ENCODE results near the gene DYSF.

DNA sequence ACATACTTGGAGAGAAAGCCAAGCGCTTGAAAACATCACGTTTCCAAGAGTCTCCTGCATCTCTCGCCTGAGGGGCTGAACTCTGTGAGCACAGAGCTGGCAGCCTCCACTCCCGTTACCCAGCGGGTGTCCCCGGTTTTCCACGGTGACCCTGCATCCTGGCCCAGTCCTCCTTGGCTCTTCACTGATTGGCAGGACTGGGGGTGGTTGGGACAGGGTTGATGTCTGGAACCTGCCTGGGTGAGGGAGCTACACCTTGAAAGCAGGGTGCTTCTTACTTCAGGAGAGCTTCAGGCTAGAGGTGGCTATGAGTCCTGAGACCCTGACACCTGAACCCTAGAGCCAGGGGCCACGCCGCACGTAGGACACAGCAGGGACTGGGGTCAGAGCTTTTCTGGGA is 234.1 kb downstream of the DYSF start:
- TF ChIP-seq YY1 (IDR thresholded peaks at IDR 0.05; ENCODE audit: low read depth) (no peak), JUND (IDR thresholded peaks at IDR 0.05) (no peak), POLR2AphosphoS5 (IDR thresholded peaks at IDR 0.05; ENCODE audit: low read depth, low read length) (no peak), SIN3A (IDR thresholded peaks at IDR 0.05; ENCODE audit: borderline replicate concordance, low read depth, low read length) (no peak), GATA2 (CRISPR knock-in tag; IDR thresholded peaks at IDR 0.05) (no peak), EZH2phosphoT487 (IDR thresholded peaks at IDR 0.05; ENCODE audit: borderline replicate concordance, low read depth) (no peak)
- TF ChIP-seq, protein P1, sequence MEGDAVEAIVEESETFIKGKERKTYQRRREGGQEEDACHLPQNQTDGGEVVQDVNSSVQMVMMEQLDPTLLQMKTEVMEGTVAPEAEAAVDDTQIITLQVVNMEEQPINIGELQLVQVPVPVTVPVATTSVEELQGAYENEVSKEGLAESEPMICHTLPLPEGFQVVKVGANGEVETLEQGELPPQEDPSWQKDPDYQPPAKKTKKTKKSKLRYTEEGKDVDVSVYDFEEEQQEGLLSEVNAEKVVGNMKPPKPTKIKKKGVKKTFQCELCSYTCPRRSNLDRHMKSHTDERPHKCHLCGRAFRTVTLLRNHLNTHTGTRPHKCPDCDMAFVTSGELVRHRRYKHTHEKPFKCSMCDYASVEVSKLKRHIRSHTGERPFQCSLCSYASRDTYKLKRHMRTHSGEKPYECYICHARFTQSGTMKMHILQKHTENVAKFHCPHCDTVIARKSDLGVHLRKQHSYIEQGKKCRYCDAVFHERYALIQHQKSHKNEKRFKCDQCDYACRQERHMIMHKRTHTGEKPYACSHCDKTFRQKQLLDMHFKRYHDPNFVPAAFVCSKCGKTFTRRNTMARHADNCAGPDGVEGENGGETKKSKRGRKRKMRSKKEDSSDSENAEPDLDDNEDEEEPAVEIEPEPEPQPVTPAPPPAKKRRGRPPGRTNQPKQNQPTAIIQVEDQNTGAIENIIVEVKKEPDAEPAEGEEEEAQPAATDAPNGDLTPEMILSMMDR (IDR thresholded peaks at IDR 0.05), result no peak
- TF ChIP-seq, protein P2, sequence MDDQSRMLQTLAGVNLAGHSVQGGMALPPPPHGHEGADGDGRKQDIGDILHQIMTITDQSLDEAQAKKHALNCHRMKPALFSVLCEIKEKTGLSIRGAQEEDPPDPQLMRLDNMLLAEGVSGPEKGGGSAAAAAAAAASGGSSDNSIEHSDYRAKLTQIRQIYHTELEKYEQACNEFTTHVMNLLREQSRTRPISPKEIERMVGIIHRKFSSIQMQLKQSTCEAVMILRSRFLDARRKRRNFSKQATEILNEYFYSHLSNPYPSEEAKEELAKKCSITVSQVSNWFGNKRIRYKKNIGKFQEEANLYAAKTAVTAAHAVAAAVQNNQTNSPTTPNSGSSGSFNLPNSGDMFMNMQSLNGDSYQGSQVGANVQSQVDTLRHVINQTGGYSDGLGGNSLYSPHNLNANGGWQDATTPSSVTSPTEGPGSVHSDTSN (IDR thresholded peaks at IDR 0.05), result no peak
- TF ChIP-seq, protein P3, sequence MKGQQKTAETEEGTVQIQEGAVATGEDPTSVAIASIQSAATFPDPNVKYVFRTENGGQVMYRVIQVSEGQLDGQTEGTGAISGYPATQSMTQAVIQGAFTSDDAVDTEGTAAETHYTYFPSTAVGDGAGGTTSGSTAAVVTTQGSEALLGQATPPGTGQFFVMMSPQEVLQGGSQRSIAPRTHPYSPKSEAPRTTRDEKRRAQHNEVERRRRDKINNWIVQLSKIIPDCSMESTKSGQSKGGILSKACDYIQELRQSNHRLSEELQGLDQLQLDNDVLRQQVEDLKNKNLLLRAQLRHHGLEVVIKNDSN (IDR thresholded peaks at IDR 0.05; ENCODE audit: borderline replicate concordance, low read depth), result no peak
